Rectal smooth muscle tissue (tissue), 1 donor: ENCODE measurements around the gene RNF44.

Source experiments
- H3K27ac ChIP-seq: one replicate; pipeline ENCODE4 v1.7.0; 2013; ENCODE audit warnings: low read depth, low read length, inconsistent platforms
- H3K27me3 ChIP-seq: one replicate; pipeline ENCODE4 v1.7.0; 2013; ENCODE audit warnings: low read length; ENCODE audit not compliant: control insufficient read depth, insufficient read depth
- H3K36me3 ChIP-seq: one replicate; pipeline ENCODE4 v1.7.0; 2013; ENCODE audit warnings: low read length; ENCODE audit not compliant: control insufficient read depth, insufficient read depth
- H3K4me1 ChIP-seq: one replicate; pipeline ENCODE4 v1.7.0; 2013; ENCODE audit warnings: low read length; ENCODE audit not compliant: control insufficient read depth, insufficient read depth
- H3K4me3 ChIP-seq: one replicate; pipeline ENCODE4 v1.7.0; 2013; ENCODE audit warnings: low read length
- H3K9ac ChIP-seq: one replicate; pipeline ENCODE4 v1.7.0; 2013; ENCODE audit warnings: low read length

Gene RNF44

GRCh38 chr5:176530393-176530982 is 6.7 kb downstream of the RNF44 start:
- Histone ChIP-seq H3K4me3 (no peak overlapping the region), H3K36me3 (peaks cover 22% of the 10 kb centered on the region), H3K27ac (peak overlapping the region; percentile 63), H3K27me3 (no peaks in the 10 kb centered on the region), H3K4me1 (peaks cover 31% of the 10 kb centered on the region), H3K9ac (no peak overlapping the region)

GRCh38 chr5:176529741-176530141 is 7.5 kb downstream of the RNF44 start:
- Histone ChIP-seq H3K27me3 (no peaks in the 10 kb centered on the region), H3K9ac (no peak overlapping the region), H3K4me1 (peaks cover 24% of the 10 kb centered on the region), H3K4me3 (no peak overlapping the region), H3K36me3 (peaks cover 22% of the 10 kb centered on the region), H3K27ac (no peak overlapping the region)

GRCh38 chr5:176529116-176529740 is 8.0 kb downstream of the RNF44 start:
- Histone ChIP-seq H3K9ac (no peak overlapping the region), H3K27me3 (no peaks in the 10 kb centered on the region), H3K4me3 (no peak overlapping the region), H3K36me3 (peaks cover 22% of the 10 kb centered on the region), H3K27ac (no peak overlapping the region), H3K4me1 (peaks cover 19% of the 10 kb centered on the region)

- Histone ChIP-seq H3K9ac (no peak overlapping the region), H3K36me3 (peaks cover 22% of the 10 kb centered on the region), H3K4me3 (no peak overlapping the region), H3K27me3 (no peaks in the 10 kb centered on the region), H3K27ac (no peak overlapping the region), H3K4me1 (peaks cover 14% of the 10 kb centered on the region)
Measured at GRCh38 chr5:176528761-176529115, 8.5 kb downstream of the RNF44 start.

GRCh38 chr5:176528301-176528700 is 8.9 kb downstream of the RNF44 start:
- Histone ChIP-seq H3K27ac (no peak overlapping the region), H3K4me1 (peaks cover 10% of the 10 kb centered on the region), H3K27me3 (no peaks in the 10 kb centered on the region), H3K36me3 (peaks cover 22% of the 10 kb centered on the region), H3K4me3 (no peak overlapping the region), H3K9ac (no peak overlapping the region)

- H3K4me1 ChIP-seq, result peaks cover 9% of the 10 kb centered on the region
- H3K27me3 ChIP-seq, result no peaks in the 10 kb centered on the region
- H3K4me3 ChIP-seq, result no peak overlapping the region
- H3K27ac ChIP-seq, result no peak overlapping the region
- no peak overlapping the region for H3K9ac ChIP-seq
- peaks cover 22% of the 10 kb centered on the region for H3K36me3 ChIP-seq
Measured at GRCh38 chr5:176527246-176528222, 9.7 kb downstream of the RNF44 start.

GRCh38 chr5:176526462-176526861 is 10.7 kb downstream of the RNF44 start:
- H3K4me1 ChIP-seq, result peaks cover 4% of the 10 kb centered on the region
- no peaks in the 10 kb centered on the region for H3K27me3 ChIP-seq
- no peak overlapping the region for H3K4me3 ChIP-seq
- H3K36me3 ChIP-seq, result peaks cover 22% of the 10 kb centered on the region
- no peak overlapping the region for H3K27ac ChIP-seq
- H3K9ac ChIP-seq, result no peak overlapping the region

GRCh38 chr5:176525677-176526076 is 11.5 kb downstream of the RNF44 start:
- H3K27ac ChIP-seq, result no peak overlapping the region
- H3K27me3 ChIP-seq, result no peaks in the 10 kb centered on the region
- H3K4me3 ChIP-seq, result no peak overlapping the region
- H3K36me3 ChIP-seq, result peaks cover 22% of the 10 kb centered on the region
- H3K9ac ChIP-seq, result no peak overlapping the region
- peaks cover 3% of the 10 kb centered on the region for H3K4me1 ChIP-seq

GRCh38 chr5:176524987-176525386 is 12.2 kb downstream of the RNF44 start:
- Histone ChIP-seq H3K9ac (no peak overlapping the region), H3K27me3 (no peaks in the 10 kb centered on the region), H3K27ac (no peak overlapping the region), H3K4me3 (no peak overlapping the region), H3K36me3 (peaks cover 22% of the 10 kb centered on the region), H3K4me1 (no peaks in the 10 kb centered on the region)

GRCh38 chr5:176524138-176524537 is 13.1 kb downstream of the RNF44 start:
- no peak overlapping the region for H3K27ac ChIP-seq
- no peaks in the 10 kb centered on the region for H3K4me1 ChIP-seq

GRCh38 chr5:176521699-176522263 is 15.4 kb downstream of the RNF44 start:
- Histone ChIP-seq H3K36me3 (no peaks in the 10 kb centered on the region), H3K4me3 (no peak overlapping the region), H3K4me1 (no peaks in the 10 kb centered on the region), H3K27me3 (no peaks in the 10 kb centered on the region), H3K27ac (no peak overlapping the region), H3K9ac (no peak overlapping the region)

More at GRCh38 chr5:176524138-176524537, 13.1 kb downstream of the RNF44 start:
- Histone ChIP-seq H3K36me3 (peaks cover 14% of the 10 kb centered on the region), H3K4me3 (no peak overlapping the region), H3K27me3 (no peaks in the 10 kb centered on the region), H3K9ac (no peak overlapping the region)

GRCh38 chr5:176521286-176521685 is 15.9 kb downstream of the RNF44 start:
- no peak overlapping the region for H3K9ac ChIP-seq
- H3K36me3 ChIP-seq, result no peaks in the 10 kb centered on the region
- H3K27me3 ChIP-seq, result no peaks in the 10 kb centered on the region
- H3K4me1 ChIP-seq, result no peaks in the 10 kb centered on the region
- no peak overlapping the region for H3K27ac ChIP-seq
- H3K4me3 ChIP-seq, result no peak overlapping the region
